ENCODE measurements around the gene KIF17.
A peak's percentile ranks its signal among the peaks of the same experiment; 100 is the strongest.

Gene KIF17

DNA sequence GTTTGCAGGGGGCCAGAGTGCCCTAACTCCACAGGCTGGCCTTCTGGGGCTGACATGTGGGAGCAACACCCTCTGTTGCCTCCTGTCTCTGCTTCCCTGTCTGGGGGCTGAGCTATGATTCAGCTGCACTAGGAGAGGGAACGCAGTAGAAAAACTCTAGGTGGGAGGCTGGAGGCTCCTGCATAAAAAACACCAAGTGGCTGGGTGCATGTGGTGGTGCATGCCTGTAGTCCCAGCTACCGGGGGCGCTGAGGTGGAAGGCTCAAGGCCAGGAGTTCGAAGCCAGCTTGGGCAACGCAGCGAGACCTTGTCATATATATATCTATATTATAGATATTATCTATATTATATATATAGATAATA, 5.6 kb downstream of the KIF17 start:
- FAIRE-seq (no peak), DNase-seq (ENCODE audit: insufficient read length, low spot score) (no peak)

DNA sequence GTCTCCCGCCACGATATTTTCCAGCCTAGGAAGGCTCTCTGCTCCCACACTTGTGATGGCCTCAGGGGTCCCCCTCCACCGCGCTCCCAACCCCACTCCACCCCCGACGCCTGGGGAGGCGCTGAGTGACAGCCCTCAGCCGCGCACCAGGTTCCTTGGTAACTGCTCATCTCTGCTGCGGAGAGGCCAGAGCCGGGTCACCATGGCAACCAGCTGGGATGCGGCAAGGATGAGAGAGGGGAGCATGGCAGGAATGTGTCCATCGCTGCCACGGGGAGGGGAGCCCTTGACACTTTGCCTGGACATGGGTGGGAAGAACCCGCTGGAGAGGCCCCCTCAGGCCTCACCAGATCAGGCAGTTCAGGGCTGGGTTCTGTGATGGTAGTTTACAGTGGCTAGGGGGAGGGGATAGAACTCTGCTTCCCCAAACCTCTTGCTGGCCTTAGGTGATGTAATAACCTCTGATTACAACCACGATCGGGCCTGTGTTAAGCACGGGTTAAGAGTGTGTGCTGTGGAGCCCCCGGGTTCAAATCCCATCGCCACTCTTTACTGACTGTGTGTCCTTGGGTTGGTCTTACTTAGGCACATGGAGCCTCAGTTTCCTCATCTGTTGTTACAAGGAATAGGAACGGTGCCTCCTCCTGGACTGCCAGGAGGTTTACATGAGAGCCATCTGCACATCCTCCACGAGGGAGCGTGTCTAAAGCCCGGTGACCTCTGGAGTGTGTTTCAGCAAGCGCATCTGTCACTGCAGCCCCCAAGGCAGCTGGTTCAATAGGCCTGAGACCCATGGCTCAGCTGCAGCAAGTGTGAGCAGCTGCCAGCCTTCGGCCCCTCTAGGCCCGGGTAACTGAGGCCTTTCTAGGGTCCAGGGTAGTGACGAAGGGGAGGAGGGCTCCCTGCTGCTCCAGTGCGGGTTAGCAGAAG, 6.3 kb downstream of the KIF17 start:
- no peak for FAIRE-seq
- DNase-seq (ENCODE audit: insufficient read length, low spot score): no peak

DNA sequence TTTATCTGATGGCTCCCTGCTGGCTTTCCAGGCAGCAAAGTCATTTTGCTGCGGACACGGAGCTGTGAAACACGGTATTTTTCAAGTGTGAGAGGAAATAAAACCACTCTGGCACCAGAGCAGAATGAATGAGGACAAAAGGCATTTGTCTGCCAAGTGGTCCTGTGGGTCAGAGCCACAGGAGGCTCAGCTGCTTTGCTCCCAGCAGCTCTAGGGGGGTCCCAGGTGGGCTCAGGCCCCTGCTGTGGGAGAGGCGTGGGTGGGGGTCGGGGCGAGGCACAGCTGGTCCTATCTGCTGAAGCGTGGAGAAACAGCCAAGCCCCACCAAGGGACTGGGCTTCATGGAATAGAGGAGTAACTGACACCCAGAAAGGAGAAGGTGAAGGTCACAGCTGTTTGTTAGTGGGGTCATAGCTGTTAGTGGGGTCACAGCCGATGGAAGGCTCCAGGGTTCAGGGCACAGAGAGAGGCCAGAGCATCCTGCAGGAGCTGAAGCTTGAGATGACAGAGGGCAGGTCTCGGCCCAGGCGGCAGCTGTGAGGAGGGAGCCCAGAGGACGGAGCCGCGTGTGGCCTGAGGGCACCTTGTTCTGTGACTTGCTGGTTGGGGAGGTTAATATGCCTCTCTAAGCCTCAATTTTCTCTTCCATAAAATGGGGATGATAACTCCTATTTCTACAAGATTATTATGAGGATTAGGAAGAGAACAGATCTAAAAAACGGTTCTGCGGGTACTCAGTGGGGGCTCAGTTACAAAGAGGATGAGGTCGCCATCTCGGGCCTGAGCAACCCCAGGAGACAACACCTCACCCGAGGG, 7.1 kb downstream of the KIF17 start:
- FAIRE-seq (no peak), DNase-seq (ENCODE audit: insufficient read length, low spot score) (no peak)

DNA sequence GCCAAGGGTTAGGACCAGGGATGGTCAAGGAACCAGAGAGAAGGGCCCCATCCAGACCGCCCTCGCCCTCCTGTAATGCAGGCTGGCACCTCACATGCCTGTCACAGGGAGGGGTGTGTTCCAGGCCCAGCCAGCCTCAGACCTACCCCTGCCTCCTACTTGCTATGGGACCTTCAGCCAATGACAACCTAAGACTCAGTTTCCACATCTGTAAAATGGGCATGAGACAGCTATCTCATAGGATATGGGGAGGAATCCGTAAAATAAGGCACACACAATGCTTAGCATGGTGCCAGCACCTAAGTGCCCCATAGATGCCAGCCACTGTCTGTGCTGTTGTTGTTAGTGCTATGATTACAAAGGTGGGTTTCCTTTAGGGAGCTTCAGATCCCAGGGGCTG, 7.9 kb downstream of the KIF17 start:
- FAIRE-seq: no peak
- no peak for DNase-seq (ENCODE audit: insufficient read length, low spot score)

DNA sequence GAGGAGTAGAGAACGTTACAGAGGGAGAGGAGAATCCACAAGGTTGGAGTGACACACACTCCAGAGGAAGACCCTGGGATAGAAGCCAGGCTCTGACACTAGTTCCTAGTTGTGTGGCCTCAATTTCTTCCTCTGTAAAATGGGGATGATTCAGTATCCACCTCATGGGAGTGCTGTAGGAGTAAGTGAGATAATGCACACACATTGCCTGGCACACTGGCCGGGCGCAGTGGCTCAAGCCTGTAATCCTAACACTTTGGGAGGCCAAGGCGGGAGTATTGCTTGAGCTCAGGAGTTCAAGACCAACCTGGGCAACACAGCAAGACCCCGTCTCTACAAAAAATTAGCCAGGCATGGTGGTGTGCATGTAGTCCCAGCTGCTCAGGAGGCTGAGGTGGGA, 8.9 kb downstream of the KIF17 start:
- FAIRE-seq (no peak), DNase-seq (ENCODE audit: insufficient read length, low spot score) (no peak)

DNA sequence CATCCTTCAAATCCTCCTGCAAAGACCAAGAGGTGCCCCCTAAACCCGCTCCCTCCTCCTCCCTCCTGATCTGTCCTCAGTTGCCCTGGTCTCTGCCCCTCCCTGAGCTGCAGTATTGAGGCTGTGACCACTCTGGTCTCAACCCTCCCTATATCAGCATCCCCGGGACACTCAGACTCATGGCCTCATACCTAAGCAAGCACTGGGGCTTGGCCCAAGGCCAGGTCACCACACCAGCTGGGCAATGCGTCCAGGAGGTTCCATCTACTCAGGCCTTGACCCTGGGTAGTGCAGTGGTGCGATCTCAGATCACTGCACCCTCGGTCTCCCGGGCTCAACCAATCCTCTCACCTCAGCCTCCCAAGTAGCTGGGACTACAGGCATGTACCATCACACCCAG, 9.8 kb downstream of the KIF17 start:
- no peak for DNase-seq (ENCODE audit: insufficient read length, low spot score)
- no peak for FAIRE-seq

DNA sequence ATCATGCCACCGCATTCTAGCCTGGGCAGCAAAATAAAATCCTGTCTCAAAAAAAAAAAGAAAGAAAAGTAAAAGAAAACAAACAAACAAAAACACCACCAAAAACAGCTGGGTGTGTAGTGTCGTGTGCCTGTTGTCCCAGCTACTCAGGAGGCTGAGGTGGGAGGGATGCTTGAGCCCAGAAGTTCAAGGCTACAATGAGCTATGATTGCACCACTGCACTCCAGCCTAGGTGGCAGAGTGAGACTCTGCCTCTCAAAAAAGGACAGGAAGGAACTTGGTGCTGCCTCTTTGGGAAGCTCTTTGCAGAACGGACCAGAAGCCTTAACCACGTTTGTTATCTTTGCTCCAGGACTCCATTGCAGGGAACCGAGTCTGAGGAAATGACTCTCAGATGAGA, 11.0 kb downstream of the KIF17 start:
- no peak for FAIRE-seq

DNA sequence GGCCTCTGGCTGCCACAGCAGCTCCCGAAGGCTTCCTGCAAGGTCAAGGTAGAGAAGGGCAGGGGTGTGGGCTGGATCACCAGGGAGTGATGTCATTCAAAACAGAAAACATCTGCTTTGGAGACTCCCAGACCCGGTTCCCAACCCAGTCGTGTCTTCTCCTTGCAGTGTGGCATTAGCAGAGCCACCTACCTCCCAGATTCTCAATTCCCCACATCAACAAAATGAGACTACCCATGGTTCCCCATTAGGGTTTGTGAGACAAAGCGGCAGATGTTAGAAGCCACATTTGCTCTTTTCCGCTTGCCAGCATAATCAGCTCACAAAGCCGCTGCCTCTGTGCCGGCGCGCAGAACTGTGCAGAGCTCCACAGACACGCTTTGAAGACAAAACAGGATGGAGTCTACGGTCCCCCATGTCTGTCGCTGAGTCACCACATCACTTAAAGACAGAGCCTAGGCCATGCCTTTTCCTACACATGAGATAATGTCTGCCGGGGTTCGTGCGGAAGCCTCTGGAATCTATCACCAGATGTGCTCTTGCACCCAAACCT, 12.5 kb downstream of the KIF17 start:
- no peak for DNase-seq (ENCODE audit: insufficient read length, low spot score)
- FAIRE-seq: no peak

More for the DNA sequence above, 11.0 kb downstream of the KIF17 start:
- DNase-seq (ENCODE audit: insufficient read length, low spot score): no peak

DNA sequence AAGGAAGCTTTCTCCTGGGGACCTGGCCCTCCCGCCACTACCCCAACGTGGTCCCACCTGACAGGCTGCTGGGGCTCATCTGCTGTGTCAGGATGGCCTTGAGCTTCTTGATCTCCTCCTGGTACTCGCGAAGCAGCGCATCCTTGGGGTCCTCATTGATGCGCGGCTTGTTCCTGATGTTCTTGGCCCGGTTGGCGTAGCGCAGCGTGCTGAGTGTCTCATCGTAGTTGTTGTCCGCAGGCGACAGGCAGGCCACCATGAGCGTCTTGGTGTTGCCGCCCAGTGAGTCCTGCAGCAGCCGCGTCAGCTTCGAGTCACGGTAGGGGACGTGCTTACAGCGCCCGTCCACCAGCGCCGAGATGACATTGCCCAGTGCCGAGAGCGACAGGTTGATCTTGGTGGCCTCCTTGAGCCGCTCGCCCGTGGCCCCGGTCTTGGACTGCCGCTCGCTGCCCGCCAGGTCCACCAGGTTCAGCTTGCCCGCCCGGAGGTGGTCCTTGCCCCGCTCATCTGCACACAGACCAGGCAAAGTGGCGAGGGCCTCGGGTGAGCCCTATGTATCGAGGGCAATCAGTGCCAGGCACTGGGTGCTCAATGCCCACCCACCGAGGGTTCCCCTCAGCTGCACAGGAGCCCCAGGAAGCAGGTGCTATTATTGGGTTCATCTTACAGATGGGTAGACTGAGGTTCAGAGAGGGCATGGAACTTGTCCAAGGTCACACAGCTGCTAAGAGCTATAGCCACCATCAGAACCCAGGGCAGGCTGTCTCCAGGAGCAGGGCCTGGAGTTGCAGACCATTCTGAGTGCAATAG, 13.2 kb downstream of the KIF17 start:
- FAIRE-seq: no peak
- no peak for DNase-seq (ENCODE audit: insufficient read length, low spot score)

DNA sequence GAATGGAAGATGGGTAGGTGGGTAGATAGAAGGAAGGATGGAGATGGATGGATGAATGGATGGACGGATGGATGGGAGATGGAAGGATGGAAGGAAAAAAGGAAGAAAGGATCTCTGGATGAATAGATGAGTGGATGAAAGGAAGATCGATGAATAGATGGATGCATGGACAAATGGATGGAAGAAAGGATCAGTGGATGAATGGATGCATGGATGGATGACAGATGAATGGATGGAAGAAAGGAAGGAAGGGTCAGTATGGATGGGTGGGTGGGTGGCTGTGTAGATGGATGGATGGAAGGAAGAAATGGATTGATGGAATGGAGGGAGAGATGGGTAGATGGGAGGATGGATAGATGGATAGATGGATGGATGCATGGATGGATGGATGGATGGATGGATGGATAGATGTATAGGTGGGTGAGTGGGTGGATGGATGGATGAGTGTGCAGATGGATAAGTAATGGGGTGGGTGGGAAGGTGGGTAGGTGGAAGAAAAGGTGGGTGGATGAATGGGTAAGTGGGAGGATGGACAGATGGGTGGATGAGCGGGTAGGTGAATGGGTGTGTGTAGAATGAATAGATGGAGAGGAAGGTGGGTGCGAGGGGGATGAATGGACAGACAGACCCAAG, 14.6 kb downstream of the KIF17 start:
- no peak for FAIRE-seq

DNA sequence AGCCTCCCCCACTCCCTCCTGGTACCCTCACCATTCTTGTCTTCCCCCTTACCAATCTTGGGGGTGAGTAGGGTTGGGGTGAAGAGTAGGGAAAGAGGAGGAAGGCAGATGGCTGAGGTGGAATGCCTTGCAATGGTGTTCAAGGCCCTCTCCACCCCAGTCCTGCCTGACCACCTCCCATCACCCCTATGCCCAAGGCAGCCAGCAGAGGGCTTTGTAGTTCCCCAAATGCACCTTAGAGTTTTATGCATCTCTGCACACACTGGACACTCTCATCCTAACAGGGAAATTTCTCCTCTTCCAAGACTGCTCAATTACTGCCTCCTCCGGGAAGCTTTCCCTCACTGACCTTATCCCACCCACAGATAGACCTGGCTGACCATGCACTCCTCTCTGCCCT, 15.4 kb downstream of the KIF17 start:
- DNase-seq (ENCODE audit: insufficient read length, low spot score) (peak; percentile 14), FAIRE-seq (no peak)

More for the DNA sequence above, 14.6 kb downstream of the KIF17 start:
- no peak for DNase-seq (ENCODE audit: insufficient read length, low spot score)

DNA sequence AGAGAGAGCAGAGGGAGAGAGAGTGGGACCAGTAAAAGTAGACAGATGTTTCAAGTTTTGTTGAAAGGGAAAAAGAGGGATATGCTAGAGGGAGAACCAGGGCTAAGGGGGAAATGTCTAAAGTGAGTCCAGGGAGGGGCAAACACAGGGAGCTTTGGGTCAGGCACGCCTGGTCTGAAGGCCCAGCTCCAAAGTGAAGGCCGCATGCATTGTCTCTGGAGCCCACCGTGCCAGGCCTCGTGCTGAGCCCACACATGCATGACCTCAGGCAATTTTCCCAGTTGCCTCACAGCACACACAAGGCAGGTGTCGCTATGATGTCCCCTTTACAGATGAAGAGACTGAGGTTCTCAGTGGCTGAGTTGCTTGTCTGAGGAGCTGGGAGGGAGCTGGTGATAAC, 16.0 kb downstream of the KIF17 start:
- FAIRE-seq: no peak
- no peak for DNase-seq (ENCODE audit: insufficient read length, low spot score)

DNA sequence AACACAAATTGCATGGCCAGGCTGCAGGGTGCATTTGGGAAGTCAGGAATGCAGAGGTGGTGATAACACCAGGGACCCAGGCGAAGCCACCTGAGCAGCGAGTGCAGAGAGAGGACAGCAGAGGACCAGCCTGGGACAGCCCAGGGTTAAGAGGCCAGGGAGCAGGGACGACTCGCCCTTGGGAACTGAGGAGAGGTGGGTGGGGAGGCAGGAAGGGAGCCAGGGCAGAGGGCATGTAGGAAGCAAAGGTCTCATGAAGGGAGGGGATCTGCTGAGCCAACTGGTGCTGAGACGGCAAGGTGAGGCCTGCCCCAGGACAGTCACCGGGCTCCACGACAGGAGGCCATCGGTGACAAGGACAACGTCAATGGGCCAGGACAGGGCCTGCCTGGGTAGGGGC, 16.4 kb downstream of the KIF17 start:
- DNase-seq (ENCODE audit: insufficient read length, low spot score) (no peak), FAIRE-seq (no peak)

DNA sequence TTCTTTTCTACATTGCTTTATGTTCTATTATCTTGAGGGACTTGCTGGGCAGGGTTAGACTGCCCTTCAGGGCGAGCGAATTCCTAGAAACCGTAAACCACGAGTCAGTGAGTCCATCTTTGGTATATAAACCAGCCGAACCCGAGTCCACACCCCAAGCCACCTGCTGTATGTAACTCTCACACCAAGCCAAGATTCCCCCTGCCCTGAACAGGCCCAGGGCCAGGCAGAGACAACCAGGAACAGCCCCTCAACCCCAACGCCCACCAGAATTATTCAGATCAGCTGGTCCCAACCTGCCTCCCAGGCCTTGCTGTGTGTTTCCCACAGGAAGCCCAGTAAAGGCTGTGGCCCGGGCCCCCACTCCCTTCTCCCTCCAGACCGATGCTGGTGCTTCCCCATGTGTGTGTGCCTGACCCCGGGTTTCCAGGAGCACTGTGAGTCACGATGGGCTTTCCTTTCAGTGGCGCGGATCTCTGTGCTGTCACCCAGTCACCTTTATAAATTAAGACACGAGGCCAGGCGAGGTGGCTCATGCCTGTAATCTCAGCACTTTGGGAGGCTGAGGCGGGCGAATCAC, 17.1 kb downstream of the KIF17 start:
- DNase-seq (ENCODE audit: insufficient read length, low spot score): no peak
- FAIRE-seq: no peak

DNA sequence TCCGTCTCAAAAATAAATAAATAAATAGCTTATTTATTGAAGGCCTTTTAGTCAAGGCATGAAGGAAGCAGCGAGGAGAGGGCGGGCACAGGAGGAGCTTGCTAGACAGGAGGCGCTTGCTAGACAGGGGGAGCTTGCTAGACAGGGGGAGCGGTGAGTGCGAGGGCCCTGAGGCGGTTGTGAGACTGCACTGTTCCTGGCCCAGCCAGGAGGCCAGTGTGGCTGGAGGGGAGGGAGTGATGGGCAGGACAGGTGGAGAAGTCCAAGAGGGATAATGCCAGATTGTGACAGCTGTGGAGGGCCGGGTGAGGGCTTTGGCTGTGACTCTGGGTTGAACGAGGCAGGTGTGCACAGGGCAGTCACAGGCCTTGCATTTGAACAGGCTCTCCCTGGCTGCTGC, 18.2 kb downstream of the KIF17 start:
- FAIRE-seq (no peak), DNase-seq (ENCODE audit: insufficient read length, low spot score) (no peak)

DNA sequence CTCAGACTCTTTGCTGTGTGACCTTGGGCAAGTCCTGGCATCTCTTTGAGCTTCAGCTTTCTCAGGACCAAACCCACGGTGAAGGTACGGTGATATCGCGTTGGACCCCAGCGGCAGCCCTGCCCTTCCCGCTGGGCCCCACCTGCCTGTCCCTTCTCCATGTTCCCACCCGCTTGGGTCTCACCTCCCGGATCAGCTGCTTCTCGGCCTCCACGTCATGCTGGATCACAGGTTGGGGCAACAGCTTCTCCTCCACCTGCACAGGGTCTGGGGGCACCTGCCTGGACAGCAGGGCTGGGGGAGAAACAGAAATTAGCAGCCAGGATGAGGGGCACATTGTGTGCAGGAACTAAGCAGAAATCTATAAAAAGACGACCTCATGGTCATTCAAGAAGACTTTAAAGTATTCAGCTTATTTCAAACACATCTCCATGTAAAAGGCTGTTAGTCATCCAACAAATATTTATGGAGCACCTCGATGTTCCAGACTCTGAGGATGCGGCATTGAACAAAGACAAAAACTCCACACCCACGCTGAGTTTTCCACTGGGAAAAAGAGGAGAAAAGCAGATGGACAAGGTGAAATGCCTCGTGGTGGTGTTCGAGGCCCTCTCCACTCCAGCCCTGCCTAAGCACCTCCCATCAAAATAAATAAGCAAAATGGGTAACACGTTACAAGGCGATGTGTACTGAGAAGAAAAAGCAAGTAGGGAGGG, 19.5 kb downstream of the KIF17 start:
- DNase-seq (ENCODE audit: insufficient read length, low spot score) (peak; percentile 27), FAIRE-seq (peak; percentile 58)

DNA sequence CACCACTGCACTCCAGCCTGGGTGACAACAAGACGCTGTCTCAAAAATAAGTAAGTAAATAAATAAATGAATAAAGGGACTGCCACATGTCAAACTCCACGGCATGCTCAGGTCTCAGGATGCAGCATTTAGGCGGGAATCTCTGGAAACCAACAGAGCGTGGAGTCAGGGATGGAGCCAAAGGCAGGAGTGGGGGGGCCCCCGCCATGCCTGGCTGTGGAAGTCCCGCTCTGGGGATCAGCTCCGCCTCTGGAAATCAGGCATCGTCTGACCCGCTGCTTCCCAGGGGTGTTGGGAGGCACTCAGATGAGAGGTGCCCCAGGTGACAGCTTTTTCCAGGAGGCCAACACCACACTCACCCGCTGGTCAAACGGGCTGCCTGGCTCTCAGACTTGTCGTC, 20.2 kb downstream of the KIF17 start:
- DNase-seq (ENCODE audit: insufficient read length, low spot score): no peak
- no peak for FAIRE-seq

DNA sequence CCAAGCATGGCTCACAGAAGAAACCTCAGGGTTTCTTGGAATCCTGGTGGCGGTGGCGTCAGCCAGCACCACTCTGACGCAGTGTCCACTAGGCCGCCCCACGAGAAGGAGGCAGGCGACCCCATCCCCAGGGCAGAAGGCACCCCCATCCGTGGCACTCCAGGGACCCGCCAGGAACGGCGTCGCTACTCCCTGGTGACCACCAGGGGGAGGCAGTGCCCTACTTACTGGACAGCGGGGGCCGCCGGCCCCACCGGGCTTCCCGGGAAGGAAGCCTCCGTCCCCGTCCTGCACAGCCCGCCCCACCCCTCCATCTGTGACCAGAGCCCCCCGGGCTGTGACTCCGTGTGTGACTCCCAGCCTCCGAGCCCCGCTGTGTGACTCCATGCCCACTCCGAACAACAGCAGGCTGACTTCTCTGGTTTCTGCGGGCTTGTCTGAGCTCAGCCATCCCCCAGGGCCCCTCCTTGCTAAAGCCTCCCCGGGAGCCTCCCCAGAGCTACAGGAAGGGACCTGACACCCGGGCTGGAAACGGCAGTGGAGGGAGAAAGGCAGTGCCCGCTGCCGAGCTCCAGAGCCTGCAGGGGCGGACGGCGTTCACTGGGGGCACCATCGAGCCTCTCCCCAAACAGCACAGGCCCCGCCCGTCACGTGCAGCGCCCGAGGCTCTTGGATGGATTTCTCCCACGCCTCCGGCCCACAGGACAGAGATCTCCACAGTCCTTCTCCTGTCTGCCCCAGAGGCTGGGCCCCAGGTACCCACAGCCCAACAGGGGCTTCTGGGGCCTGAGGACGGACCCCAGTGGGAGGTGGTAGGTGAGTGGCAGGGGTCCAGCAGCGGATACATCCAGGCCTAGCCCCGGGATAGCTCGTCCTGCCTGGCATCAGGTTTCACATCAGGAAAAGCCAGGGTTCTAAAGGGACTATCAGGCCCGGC, 21.1 kb downstream of the KIF17 start:
- peak; percentile 77 for FAIRE-seq
- DNase-seq (ENCODE audit: insufficient read length, low spot score): peak; percentile 86

Measured in HTR-8/SVneo (cell line).